ENCODE data around the gene POLR2A. TPM values are rescaled to one million over a fixed set of nuclear protein-coding genes. Genes with fewer than 3 reads are reported as not detected.

The POLR2A gene
- polyA plus RNA-seq, 4 donors: 10.0 to 104 (median 20.8) TPM

GRCh38 chr17:7538891-7539545 lies 54.9 kb downstream of the POLR2A start:
- DNase-seq (peak in 1 of 2 donors; percentile 35), FAIRE-seq (no peak)
- Histone ChIP-seq H3K36me3 (ENCODE audit: control insufficient read depth in 3 of 3, insufficient read depth in 2 of 3, low read depth in 1 of 3, low read length in 3 of 3) (no peaks in the 10 kb centered on the region), H3K4me3 (ENCODE audit: low read depth in 1 of 3, low read length in 3 of 3) (no peak overlapping the region), H3K4me1 (ENCODE audit: control insufficient read depth in 3 of 3, insufficient read depth in 2 of 3, low read depth in 1 of 3, low read length in 2 of 3) (peaks cover 0 to 7% (median 0%) of the 10 kb centered on the region in 3 donors), H3K27me3 (ENCODE audit: control insufficient read depth in 3 of 3, insufficient read depth in 3 of 3, low read length in 3 of 3) (no peaks in the 10 kb centered on the region), H3K9me3 (ENCODE audit: control insufficient read depth in 2 of 2, insufficient read depth in 1 of 2, low read depth in 1 of 2, low read length in 1 of 2) (peaks cover 0 to 19% of the 10 kb centered on the region in 2 donors), H3K27ac (ENCODE audit: low read depth in 1 of 3, low read length in 2 of 3) (peak overlapping the region in 1 of 3 donors; percentile 3)
- WGBS, 3 donors: 71 to 81% (median 78%) methylated on average over 11 of the region's 11 CpGs

- FAIRE-seq (no peak), DNase-seq (no peak)
- Histone ChIP-seq H3K27me3 (ENCODE audit: control insufficient read depth in 3 of 3, insufficient read depth in 3 of 3, low read length in 3 of 3) (no peaks in the 10 kb centered on the region), H3K9me3 (ENCODE audit: control insufficient read depth in 2 of 2, insufficient read depth in 1 of 2, low read depth in 1 of 2, low read length in 1 of 2) (peaks cover 0 to 19% of the 10 kb centered on the region in 2 donors), H3K4me3 (ENCODE audit: low read depth in 1 of 3, low read length in 3 of 3) (no peak overlapping the region), H3K27ac (ENCODE audit: low read depth in 1 of 3, low read length in 2 of 3) (no peak overlapping the region), H3K36me3 (ENCODE audit: control insufficient read depth in 3 of 3, insufficient read depth in 2 of 3, low read depth in 1 of 3, low read length in 3 of 3) (no peaks in the 10 kb centered on the region), H3K4me1 (ENCODE audit: control insufficient read depth in 3 of 3, insufficient read depth in 2 of 3, low read depth in 1 of 3, low read length in 2 of 3) (peaks cover 0 to 7% (median 0%) of the 10 kb centered on the region in 3 donors)
- 91 to 94% (median 93%) methylated on average over 9 of the region's 9 CpGs for WGBS, 3 donors
Observed at GRCh38 chr17:7541074-7541621, 57.0 kb downstream of the POLR2A start.

GRCh38 chr17:7544911-7545310 lies 60.7 kb downstream of the POLR2A start:
- peaks cover 0 to 14% (median 0%) of the 10 kb centered on the region in 3 donors for H3K4me1 ChIP-seq (ENCODE audit: control insufficient read depth in 3 of 3, insufficient read depth in 2 of 3, low read depth in 1 of 3, low read length in 2 of 3)
- no peaks in the 10 kb centered on the region for H3K27me3 ChIP-seq (ENCODE audit: control insufficient read depth in 3 of 3, insufficient read depth in 3 of 3, low read length in 3 of 3)
- no peaks in the 10 kb centered on the region for H3K36me3 ChIP-seq (ENCODE audit: control insufficient read depth in 3 of 3, insufficient read depth in 2 of 3, low read depth in 1 of 3, low read length in 3 of 3)
- no peak overlapping the region for H3K4me3 ChIP-seq (ENCODE audit: low read depth in 1 of 3, low read length in 3 of 3)
- DNase-seq (no peak), FAIRE-seq (no peak)
- H3K27ac ChIP-seq (ENCODE audit: low read depth in 1 of 3, low read length in 2 of 3): no peak overlapping the region
- no peaks in the 10 kb centered on the region for H3K9me3 ChIP-seq (ENCODE audit: control insufficient read depth in 2 of 2, insufficient read depth in 1 of 2, low read depth in 1 of 2, low read length in 1 of 2)
- 68 to 75% (median 70%) methylated on average over 6 of the region's 6 CpGs for WGBS, 3 donors

- H3K36me3 ChIP-seq (ENCODE audit: control insufficient read depth in 3 of 3, insufficient read depth in 2 of 3, low read depth in 1 of 3, low read length in 3 of 3): peaks cover 0 to 12% (median 0%) of the 10 kb centered on the region in 3 donors
- peaks cover 2 to 48% (median 2%) of the 10 kb centered on the region in 3 donors for H3K4me1 ChIP-seq (ENCODE audit: control insufficient read depth in 3 of 3, insufficient read depth in 2 of 3, low read depth in 1 of 3, low read length in 2 of 3)
- FAIRE-seq (no peak), DNase-seq (peak; percentile 50 to 80)
- no peaks in the 10 kb centered on the region for H3K9me3 ChIP-seq (ENCODE audit: control insufficient read depth in 2 of 2, insufficient read depth in 1 of 2, low read depth in 1 of 2, low read length in 1 of 2)
- 2 to 3% (median 2%) methylated on average over 45 to 65 of the region's 65 CpGs for WGBS, 3 donors
- H3K27ac ChIP-seq (ENCODE audit: low read depth in 1 of 3, low read length in 2 of 3): peak within 1 kb of the TSS; percentile 71 to 90 (median 89)
- H3K27me3 ChIP-seq (ENCODE audit: control insufficient read depth in 3 of 3, insufficient read depth in 3 of 3, low read length in 3 of 3): no peaks in the 10 kb centered on the region
- H3K4me3 ChIP-seq (ENCODE audit: low read depth in 1 of 3, low read length in 3 of 3): peak within 1 kb of the TSS; percentile 44 to 76 (median 70)
Observed at GRCh38 chr17:7548585-7549400, 64.6 kb downstream of the POLR2A start, which contains the start of gene TNFSF12. Gene TNFSF12, plus strand, starts transcription at chr17:7549058. Its CDS starts 96 bp downstream, at chr17:7549154.

Other genes starting within 250 kb of the POLR2A start
- gene DVL2, start 249.8 kb upstream of the POLR2A start, polyA plus RNA-seq: 10 to 100 TPM in 3 of 4 donors, 1 to 10 TPM in 1; 8.1 to 44.4 (median 16.0) TPM
- 10 to 100 TPM; 26.4 to 44.3 (median 36.0) TPM for gene PHF23, start 244.9 kb upstream of the POLR2A start, polyA plus RNA-seq
- gene GABARAP, start 241.9 kb upstream of the POLR2A start, polyA plus RNA-seq: 1,000 to 10,000 TPM in 1 of 4 donors, 100 to 1,000 TPM in 3; 541 to 1,100 (median 797) TPM
- 100 to 1,000 TPM in 2 of 4 donors, 10 to 100 TPM in 2; 70.0 to 132 (median 89.3) TPM for gene CTDNEP1, start 232.6 kb upstream of the POLR2A start, polyA plus RNA-seq
- gene ELP5, start 232.2 kb upstream of the POLR2A start, polyA plus RNA-seq: 10 to 100 TPM; 31.3 to 84.6 (median 45.4) TPM
- gene CLDN7, start 221.9 kb upstream of the POLR2A start, polyA plus RNA-seq: 100 to 1,000 TPM; 309 to 561 (median 332) TPM
- 1 to 10 TPM in 2 of 4 donors, under 1 TPM in 2; 0.31 to 5.0 (median 1.2) TPM for gene SLC2A4, start 202.6 kb upstream of the POLR2A start, polyA plus RNA-seq
- 10 to 100 TPM in 2 of 4 donors, 1 to 10 TPM in 2; 4.0 to 49.6 (median 11.1) TPM for gene YBX2, start 189.7 kb upstream of the POLR2A start, polyA plus RNA-seq
- gene EIF5A, start 176.7 kb upstream of the POLR2A start, polyA plus RNA-seq: 100 to 1,000 TPM; 238 to 606 (median 340) TPM
- gene GPS2, start 169.0 kb upstream of the POLR2A start, polyA plus RNA-seq: 100 to 1,000 TPM in 2 of 4 donors, 10 to 100 TPM in 2; 48.3 to 152 (median 86.3) TPM
- 10 to 100 TPM; 14.3 to 36.9 (median 22.7) TPM for gene NEURL4, start 155.0 kb upstream of the POLR2A start, polyA plus RNA-seq
- 10 to 100 TPM in 1 of 4 donors, 1 to 10 TPM in 3; 3.8 to 43.5 (median 8.5) TPM for gene ACAP1, start 147.8 kb upstream of the POLR2A start, polyA plus RNA-seq
- 1 to 10 TPM; 6.0 to 8.6 (median 7.9) TPM for gene KCTD11, start 132.2 kb upstream of the POLR2A start, polyA plus RNA-seq
- not detected for gene TMEM95, start 129.2 kb upstream of the POLR2A start, polyA plus RNA-seq
- gene TNK1, start 103.3 kb upstream of the POLR2A start, polyA plus RNA-seq: 10 to 100 TPM in 2 of 4 donors, 1 to 10 TPM in 2; 8.8 to 16.3 (median 10.7) TPM
- 10 to 100 TPM in 3 of 4 donors, 1 to 10 TPM in 1; 6.3 to 18.0 (median 13.6) TPM for gene PLSCR3, start 89.8 kb upstream of the POLR2A start, polyA plus RNA-seq
- 100 to 1,000 TPM; 193 to 771 (median 385) TPM for gene TMEM256, start 80.3 kb upstream of the POLR2A start, polyA plus RNA-seq
- 1 to 10 TPM in 2 of 4 donors, under 1 TPM in 2; 0.22 to 6.1 (median 2.6) TPM for gene NLGN2, start 76.5 kb upstream of the POLR2A start, polyA plus RNA-seq
- gene SPEM1, start 64.0 kb upstream of the POLR2A start, polyA plus RNA-seq: not detected
- not detected for gene SPEM2, start 58.8 kb upstream of the POLR2A start, polyA plus RNA-seq
- not detected for gene SPEM3, start 55.5 kb upstream of the POLR2A start, polyA plus RNA-seq
- gene TMEM102, start 48.9 kb upstream of the POLR2A start, polyA plus RNA-seq: 10 to 100 TPM in 2 of 4 donors, 1 to 10 TPM in 2; 9.3 to 14.9 (median 10.2) TPM
- under 1 TPM in 2 of 4 donors, not detected in 2; 0.61 to 0.86 TPM for gene FGF11, start 44.9 kb upstream of the POLR2A start, polyA plus RNA-seq
- 10 to 100 TPM in 3 of 4 donors, 1 to 10 TPM in 1; 8.4 to 11.9 (median 10.4) TPM for gene CHRNB1, start 39.3 kb upstream of the POLR2A start, polyA plus RNA-seq
- gene ZBTB4, start 4.7 kb upstream of the POLR2A start, polyA plus RNA-seq: 10 to 100 TPM in 2 of 4 donors, 1 to 10 TPM in 2; 7.6 to 76.4 (median 12.4) TPM
- under 1 TPM in 1 of 4 donors, not detected in 3; 0.49 TPM for gene SLC35G6, start 2.9 kb upstream of the POLR2A start, polyA plus RNA-seq
- 10 to 100 TPM in 3 of 4 donors, 1 to 10 TPM in 1; 8.1 to 31.1 (median 22.1) TPM for gene TNFSF12, start 64.7 kb downstream of the POLR2A start, polyA plus RNA-seq
- 100 to 1,000 TPM in 1 of 4 donors, 10 to 100 TPM in 3; 23.0 to 107 (median 28.5) TPM for gene TNFSF13, start 74.4 kb downstream of the POLR2A start, polyA plus RNA-seq
- gene SENP3, start 77.6 kb downstream of the POLR2A start, polyA plus RNA-seq: 10 to 100 TPM; 39.8 to 66.7 (median 53.3) TPM
- 100 to 1,000 TPM in 3 of 4 donors, 10 to 100 TPM in 1; 60.2 to 708 (median 171) TPM for gene CD68, start 95.3 kb downstream of the POLR2A start, polyA plus RNA-seq
- gene MPDU1, start 99.5 kb downstream of the POLR2A start, polyA plus RNA-seq: 100 to 1,000 TPM in 2 of 4 donors, 10 to 100 TPM in 2; 69.7 to 126 (median 96.4) TPM
- gene SOX15, start 105.7 kb downstream of the POLR2A start, polyA plus RNA-seq: 1 to 10 TPM in 2 of 4 donors, not detected in 2; 1.2 to 1.3 TPM
- 10 to 100 TPM; 25.1 to 41.1 (median 30.9) TPM for gene FXR2, start 130.5 kb downstream of the POLR2A start, polyA plus RNA-seq
- 1,000 to 10,000 TPM in 2 of 4 donors, 100 to 1,000 TPM in 2; 204 to 1,210 (median 689) TPM for gene SAT2, start 143.5 kb downstream of the POLR2A start, polyA plus RNA-seq
- gene SHBG, start 145.8 kb downstream of the POLR2A start, polyA plus RNA-seq: 10 to 100 TPM in 3 of 4 donors, 1 to 10 TPM in 1; 2.6 to 38.8 (median 20.6) TPM
- gene ATP1B2, start 166.6 kb downstream of the POLR2A start, polyA plus RNA-seq: 1 to 10 TPM in 2 of 4 donors, not detected in 2; 1.1 to 1.9 TPM
- gene TP53, start 203.1 kb downstream of the POLR2A start, polyA plus RNA-seq: 10 to 100 TPM in 2 of 4 donors, 1 to 10 TPM in 2; 8.7 to 51.8 (median 26.3) TPM
- gene WRAP53, start 204.1 kb downstream of the POLR2A start, polyA plus RNA-seq: 10 to 100 TPM in 3 of 4 donors, 1 to 10 TPM in 1; 7.1 to 17.7 (median 11.2) TPM
- gene EFNB3, start 220.8 kb downstream of the POLR2A start, polyA plus RNA-seq: 1 to 10 TPM in 2 of 4 donors, not detected in 2; 1.1 to 2.0 TPM
- under 1 TPM in 2 of 4 donors, not detected in 2; 0.04 to 0.09 TPM for gene DNAH2, start 233.4 kb downstream of the POLR2A start, polyA plus RNA-seq

Data from small intestine (tissue), 7 donors.